ENCODE results near the gene ELFN2.

- TF ChIP-seq CTCF (IDR thresholded peaks at IDR 0.05): no peak
- TF ChIP-seq POLR2A (IDR thresholded peaks at IDR 0.05): no peak
- TF ChIP-seq POLR2AphosphoS5 (IDR thresholded peaks at IDR 0.05): no peak
Observed at GRCh38 chr22:37331856-37332536, 95.3 kb downstream of the ELFN2 start.
